PC-3 (cell line): ENCODE results near the gene SMTNL1.

Source experiments
- CTCF ChIP-seq: fragments of 300-600 bp; sonication (generic); conservative IDR thresholded peaks from 2 replicates; pipeline ENCODE4 v1.5.1; 2017; ENCODE audit warnings: antibody characterized with exemption, low read depth, mild to moderate bottlenecking, low read length
- EZH2 ChIP-seq: fragments of 300-600 bp; sonication (generic); IDR thresholded peaks from one replicate; pipeline ENCODE4 v1.6.1; 2017; ENCODE audit warnings: antibody characterized with exemption, mild to moderate bottlenecking, low read length; ENCODE audit not compliant: unreplicated experiment
- EZH2phosphoT487 ChIP-seq: fragments of 300-600 bp; sonication (generic); IDR thresholded peaks from 2 replicates; pipeline ENCODE4 v1.6.1; 2018; ENCODE audit warnings: mild to moderate bottlenecking, antibody characterized with exemption, low read length, borderline replicate concordance

- TF ChIP-seq CTCF (no peak), EZH2 (no peak), EZH2phosphoT487 (no peak)
Observed at GRCh38 chr11:57513911-57514537, 23.4 kb upstream of the SMTNL1 start.
